Measurements from ENCODE around the gene PDE6B. TPM values are rescaled to one million over a fixed set of nuclear protein-coding genes. Genes with fewer than 3 reads are reported as not detected.

PDE6B gene
- polyA plus RNA-seq, 1 experiment, result 0.64 TPM

DNA sequence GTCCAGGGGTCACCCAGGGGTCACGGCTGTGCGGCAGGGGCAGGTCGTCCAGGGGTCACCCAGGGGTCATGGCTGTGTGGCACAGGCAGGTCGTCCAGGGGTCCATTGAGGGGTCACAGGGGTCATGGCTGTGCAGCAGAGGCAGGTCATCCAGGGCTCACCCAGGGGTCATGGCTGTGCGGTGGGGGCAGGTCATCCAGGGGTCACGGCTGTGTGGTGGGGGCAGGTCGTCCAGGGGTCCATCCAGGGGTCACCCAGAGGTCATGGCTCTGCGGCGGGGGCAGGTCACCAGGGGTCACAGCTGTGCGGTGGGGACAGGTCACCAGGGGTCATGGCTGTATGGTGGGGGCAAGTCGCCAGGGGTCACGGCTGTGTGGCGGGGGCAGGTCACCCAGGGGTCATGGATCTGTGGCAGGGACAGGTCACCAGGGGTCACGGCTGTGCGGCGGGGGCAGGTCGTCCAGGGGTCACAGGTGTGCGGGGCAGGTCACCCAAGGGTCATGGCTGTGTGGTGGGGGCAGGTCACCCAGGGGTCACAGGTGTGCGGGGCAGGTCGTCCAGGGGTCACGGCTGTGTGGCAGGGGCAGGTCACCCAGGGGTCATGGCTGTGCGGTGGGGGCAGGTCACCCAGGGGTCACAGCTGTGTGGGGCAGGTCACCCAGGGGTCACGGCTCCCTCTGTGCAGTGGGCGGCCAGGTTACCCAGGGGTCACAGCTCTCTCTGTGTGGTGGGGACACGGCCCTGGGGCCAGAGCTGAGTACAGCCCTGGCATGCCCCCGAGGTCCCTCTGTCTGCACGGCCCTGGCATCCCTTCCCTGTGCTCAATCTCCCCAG lies 32.7 kb downstream of the PDE6B start:
- no peak overlapping the region for H3K4me3 ChIP-seq (ENCODE audit: low read depth, low read length)
- TF ChIP-seq, protein P1, sequence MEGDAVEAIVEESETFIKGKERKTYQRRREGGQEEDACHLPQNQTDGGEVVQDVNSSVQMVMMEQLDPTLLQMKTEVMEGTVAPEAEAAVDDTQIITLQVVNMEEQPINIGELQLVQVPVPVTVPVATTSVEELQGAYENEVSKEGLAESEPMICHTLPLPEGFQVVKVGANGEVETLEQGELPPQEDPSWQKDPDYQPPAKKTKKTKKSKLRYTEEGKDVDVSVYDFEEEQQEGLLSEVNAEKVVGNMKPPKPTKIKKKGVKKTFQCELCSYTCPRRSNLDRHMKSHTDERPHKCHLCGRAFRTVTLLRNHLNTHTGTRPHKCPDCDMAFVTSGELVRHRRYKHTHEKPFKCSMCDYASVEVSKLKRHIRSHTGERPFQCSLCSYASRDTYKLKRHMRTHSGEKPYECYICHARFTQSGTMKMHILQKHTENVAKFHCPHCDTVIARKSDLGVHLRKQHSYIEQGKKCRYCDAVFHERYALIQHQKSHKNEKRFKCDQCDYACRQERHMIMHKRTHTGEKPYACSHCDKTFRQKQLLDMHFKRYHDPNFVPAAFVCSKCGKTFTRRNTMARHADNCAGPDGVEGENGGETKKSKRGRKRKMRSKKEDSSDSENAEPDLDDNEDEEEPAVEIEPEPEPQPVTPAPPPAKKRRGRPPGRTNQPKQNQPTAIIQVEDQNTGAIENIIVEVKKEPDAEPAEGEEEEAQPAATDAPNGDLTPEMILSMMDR (IDR thresholded peaks at IDR 0.05; ENCODE audit: low read depth, low read length), result no peak
- no peak overlapping the region for H3K27ac ChIP-seq (ENCODE audit: low read depth, low read length)
- peaks cover 89% of the 10 kb centered on the region for H3K9me3 ChIP-seq (ENCODE audit: control insufficient read depth, insufficient read depth, low read length)
- POLR2A ChIA-PET, result no interaction called here
- DNase-seq (ENCODE audit: low read depth, low spot score), result no peak
- CTCF ChIA-PET, result no interaction called here
- H3K27me3 ChIP-seq (ENCODE audit: control insufficient read depth, insufficient read depth, low read length), result peaks cover 1% of the 10 kb centered on the region

GRCh38 chr4:658681-659667 lies 33.6 kb downstream of the PDE6B start:
- H3K9me3 ChIP-seq (ENCODE audit: control insufficient read depth, insufficient read depth, low read length), result peaks cover 84% of the 10 kb centered on the region
- ChIA-PET POLR2A (no interaction called here), CTCF (no interaction called here)
- DNase-seq (ENCODE audit: low read depth, low spot score), result no peak
- peaks cover 6% of the 10 kb centered on the region for H3K27me3 ChIP-seq (ENCODE audit: control insufficient read depth, insufficient read depth, low read length)
- TF ChIP-seq, protein P1 (IDR thresholded peaks at IDR 0.05; ENCODE audit: low read depth, low read length), result no peak
- no peak overlapping the region for H3K4me3 ChIP-seq (ENCODE audit: low read depth, low read length)
- no peak overlapping the region for H3K27ac ChIP-seq (ENCODE audit: low read depth, low read length)

- Histone ChIP-seq H3K4me3 (ENCODE audit: low read depth, low read length) (no peak overlapping the region), H3K27me3 (ENCODE audit: control insufficient read depth, insufficient read depth, low read length) (peaks cover 9% of the 10 kb centered on the region), H3K27ac (ENCODE audit: low read depth, low read length) (no peak overlapping the region), H3K9me3 (ENCODE audit: control insufficient read depth, insufficient read depth, low read length) (peaks cover 76% of the 10 kb centered on the region)
- POLR2A ChIA-PET, result no interaction called here
- TF ChIP-seq, protein P1 (IDR thresholded peaks at IDR 0.05; ENCODE audit: low read depth, low read length), result no peak
- CTCF ChIA-PET, result no interaction called here
- DNase-seq (ENCODE audit: low read depth, low spot score), result no peak
Measured at GRCh38 chr4:659851-660250, 34.5 kb downstream of the PDE6B start.

DNA sequence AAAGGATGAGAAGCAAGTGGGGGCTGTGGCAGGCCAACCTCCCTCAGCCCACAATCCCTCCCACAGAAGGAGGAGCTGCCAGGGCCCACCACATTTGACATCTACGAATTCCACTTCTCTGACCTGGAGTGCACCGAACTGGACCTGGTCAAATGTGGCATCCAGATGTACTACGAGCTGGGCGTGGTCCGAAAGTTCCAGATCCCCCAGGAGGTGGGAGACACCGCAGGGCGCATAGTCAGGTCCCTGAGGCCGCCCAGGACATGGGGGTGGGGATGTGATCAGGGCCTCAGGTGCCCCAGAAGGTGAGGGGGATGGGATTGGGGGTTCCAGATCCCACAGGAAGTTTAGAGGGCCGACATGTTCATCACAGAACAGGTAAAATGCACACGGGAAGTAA lies 35.0 kb downstream of the PDE6B start:
- DNase-seq (ENCODE audit: low read depth, low spot score), result no peak
- TF ChIP-seq, protein P1 (IDR thresholded peaks at IDR 0.05; ENCODE audit: low read depth, low read length), result no peak
- Histone ChIP-seq H3K27me3 (ENCODE audit: control insufficient read depth, insufficient read depth, low read length) (peaks cover 9% of the 10 kb centered on the region), H3K4me3 (ENCODE audit: low read depth, low read length) (no peak overlapping the region), H3K9me3 (ENCODE audit: control insufficient read depth, insufficient read depth, low read length) (peaks cover 74% of the 10 kb centered on the region), H3K27ac (ENCODE audit: low read depth, low read length) (no peak overlapping the region)
- CTCF ChIA-PET, result no interaction called here
- POLR2A ChIA-PET, result no interaction called here

- peaks cover 9% of the 10 kb centered on the region for H3K27me3 ChIP-seq (ENCODE audit: control insufficient read depth, insufficient read depth, low read length)
- peaks cover 67% of the 10 kb centered on the region for H3K9me3 ChIP-seq (ENCODE audit: control insufficient read depth, insufficient read depth, low read length)
- TF ChIP-seq, protein P1 (IDR thresholded peaks at IDR 0.05; ENCODE audit: low read depth, low read length), result no peak
- no peak for DNase-seq (ENCODE audit: low read depth, low spot score)
- H3K27ac ChIP-seq (ENCODE audit: low read depth, low read length), result no peak overlapping the region
- ChIA-PET POLR2A (no interaction called here), CTCF (no interaction called here)
- no peak overlapping the region for H3K4me3 ChIP-seq (ENCODE audit: low read depth, low read length)
Measured at GRCh38 chr4:661231-661630, 35.9 kb downstream of the PDE6B start.

Measured in AG04450 (cell line).